Fibroblast of lung (primary cell): Measurements from ENCODE around the gene NFAM1.

Experiments used
- CTCF ChIP-seq, 2 donors: IDR thresholded peaks in 1 of 2; conservative IDR thresholded peaks in 1 of 2; 1 replicate in 1 of 2; 2 replicates in 1 of 2; pipeline ENCODE4 v1.5.1; 2011 to 2012; ENCODE audit warnings: low read length in 2 of 2, control low read depth in 1 of 2, inconsistent platforms in 1 of 2, low read depth in 1 of 2, mild to moderate bottlenecking in 1 of 2
- EZH2 ChIP-seq: IDR thresholded peaks from 2 replicates; pipeline ENCODE4 v1.5.1; 2012; ENCODE audit warnings: low read length, control low read depth, mild to moderate bottlenecking; ENCODE audit errors: missing control alignments

- TF ChIP-seq CTCF (conservative IDR thresholded peaks at IDR 0.05 in 1 of 2, IDR thresholded peaks at IDR 0.05 in 1 of 2; ENCODE audit: low read depth in 1 of 2, low read length in 2 of 2): no peak
- TF ChIP-seq EZH2: no peak
Measured at GRCh38 chr22:42470366-42471082, 38.3 kb upstream of the NFAM1 start.
